Tibial nerve (tissue), 4 donors: Measurements from ENCODE around the gene CNTNAP5. TPM values are rescaled to one million over a fixed set of nuclear protein-coding genes. Genes with fewer than 3 reads are reported as not detected.

Source experiments
- DNase-seq, 2 donors: peaks; one replicate each; pipeline ENCODE4 v3.0.0-alpha.2; 2019; ENCODE audit warnings: low spot score in 2 of 2
- H3K27ac ChIP-seq, 4 donors: fragments of 200-600 bp; sonication (generic) in 3 of 4; one replicate each; pipeline ENCODE4 v1.5.1; 2017 to 2019; ENCODE audit warnings: mild to moderate bottlenecking in 1 of 4
- H3K27me3 ChIP-seq, 2 donors: fragments of 200-600 bp; sonication (generic) in 1 of 2; one replicate each; pipeline versions ENCODE4 v1.5.1 to v1.6.0; 2017 to 2019
- H3K36me3 ChIP-seq, 3 donors: fragments of 200-600 bp; sonication (generic); one replicate each; pipeline ENCODE4 v1.5.1; 2018 to 2019
- H3K4me1 ChIP-seq, 4 donors: fragments of 200-600 bp; sonication (generic) in 3 of 4; one replicate each; pipeline ENCODE4 v1.5.1; 2017 to 2019
- H3K4me3 ChIP-seq, 4 donors: fragments of 200-600 bp; sonication (generic) in 3 of 4; one replicate each; pipeline ENCODE4 v1.5.1; 2017 to 2019; ENCODE audit warnings: mild to moderate bottlenecking in 1 of 4, moderate library complexity in 1 of 4
- H3K9me3 ChIP-seq, 4 donors: fragments of 200-600 bp; sonication (generic) in 3 of 4; one replicate each; pipeline ENCODE4 v1.5.1; 2017 to 2019
- CTCF ChIP-seq, 5 experiments: fragments of 200-600 bp in 3 of 5; fragments of 450-650 bp in 2 of 5; sonication (generic) in 3 of 5; IDR thresholded peaks; one replicate each; pipeline ENCODE4 v1.5.1; 2016 to 2019; ENCODE audit warnings: antibody characterized with exemption in 5 of 5, mild to moderate bottlenecking in 3 of 5, moderate library complexity in 2 of 5
- EP300 ChIP-seq, 2 donors: sonication (generic); formaldehyde crosslinking; IDR thresholded peaks; one replicate each; pipeline ENCODE4 v1.6.1; 2017; ENCODE audit warnings: antibody characterized with exemption in 2 of 2, mild to moderate bottlenecking in 1 of 2
- POLR2A ChIP-seq, 2 donors: fragments of 450-650 bp; IDR thresholded peaks; one replicate each; pipeline ENCODE4 v1.6.1; 2017; ENCODE audit warnings: antibody characterized with exemption in 2 of 2, mild to moderate bottlenecking in 2 of 2, moderate library complexity in 2 of 2
- WGBS, 2 donors: methylation state at CpG; one replicate each; pipeline ENCODE4 v1.1.5; 2018; 5-methylcytosine and 5-hydroxymethylcytosine counted together
- total RNA-seq, 4 donors: library from RNA; depleted of rRNA; stranded (reverse); fragments of >200 nt; gene quantifications; one replicate each; pipeline ENCODE4 v1.1.0, GENCODE V29; 2016

Gene CNTNAP5
- total RNA-seq, 4 donors from 2014 or later = under 0.01 to 0.22 TPM; not detected in 2

- Histone ChIP-seq H3K27ac (no peak overlapping the region), H3K27me3 (no peaks in the 10 kb centered on the region), H3K4me1 (no peaks in the 10 kb centered on the region), H3K4me3 (no peak overlapping the region), H3K9me3 (no peaks in the 10 kb centered on the region), H3K36me3 (no peaks in the 10 kb centered on the region)
- TF ChIP-seq EP300 (IDR thresholded peaks at IDR 0.05) = no peak
- no peak for TF ChIP-seq POLR2A (IDR thresholded peaks at IDR 0.05)
- TF ChIP-seq CTCF (IDR thresholded peaks at IDR 0.05) = no peak
- DNase-seq = no peak
Observed at GRCh38 chr2:124670187-124670586, 645.1 kb downstream of the CNTNAP5 start.

GRCh38 chr2:124678043-124678442 lies 653.0 kb downstream of the CNTNAP5 start:
- H3K9me3 ChIP-seq = peaks cover 0 to 13% (median 3%) of the 10 kb centered on the region in 4 donors
- 66 to 78% methylated on average over 2 of the region's 2 CpGs for WGBS, 2 donors
- no peak for DNase-seq
- H3K4me3 ChIP-seq = no peak overlapping the region
- H3K27ac ChIP-seq = no peak overlapping the region
- H3K4me1 ChIP-seq = no peaks in the 10 kb centered on the region
- H3K36me3 ChIP-seq = no peaks in the 10 kb centered on the region
- no peak for TF ChIP-seq POLR2A (IDR thresholded peaks at IDR 0.05)
- TF ChIP-seq CTCF (IDR thresholded peaks at IDR 0.05) = no peak
- no peak for TF ChIP-seq EP300 (IDR thresholded peaks at IDR 0.05)
- H3K27me3 ChIP-seq = no peaks in the 10 kb centered on the region

- H3K4me3 ChIP-seq = no peak overlapping the region
- H3K4me1 ChIP-seq = no peaks in the 10 kb centered on the region
- 74 to 75% methylated on average over 6 of the region's 6 CpGs for WGBS, 2 donors
- H3K36me3 ChIP-seq = no peaks in the 10 kb centered on the region
- no peak overlapping the region for H3K27ac ChIP-seq
- H3K9me3 ChIP-seq = peaks cover 0 to 2% (median 0%) of the 10 kb centered on the region in 4 donors
- DNase-seq = no peak
- TF ChIP-seq CTCF (IDR thresholded peaks at IDR 0.05) = no peak
- TF ChIP-seq EP300 (IDR thresholded peaks at IDR 0.05) = no peak
- no peak for TF ChIP-seq POLR2A (IDR thresholded peaks at IDR 0.05)
- no peaks in the 10 kb centered on the region for H3K27me3 ChIP-seq
Observed at GRCh38 chr2:124683536-124684428, 658.7 kb downstream of the CNTNAP5 start.

- Histone ChIP-seq H3K9me3 (peaks cover 0 to 29% (median 0%) of the 10 kb centered on the region in 4 donors), H3K4me3 (no peak overlapping the region), H3K36me3 (no peaks in the 10 kb centered on the region), H3K4me1 (peaks cover 0 to 20% (median 0%) of the 10 kb centered on the region in 4 donors), H3K27me3 (no peaks in the 10 kb centered on the region), H3K27ac (no peak overlapping the region)
- TF ChIP-seq EP300 (IDR thresholded peaks at IDR 0.05) = no peak
- no peak for TF ChIP-seq CTCF (IDR thresholded peaks at IDR 0.05)
- no peak for TF ChIP-seq POLR2A (IDR thresholded peaks at IDR 0.05)
- WGBS, 2 donors = 96% methylated on average over 3 of the region's 3 CpGs
- no peak for DNase-seq
Observed at GRCh38 chr2:124689348-124689747, 664.3 kb downstream of the CNTNAP5 start.

- H3K36me3 ChIP-seq = no peaks in the 10 kb centered on the region
- no peak for TF ChIP-seq EP300 (IDR thresholded peaks at IDR 0.05)
- no peak for TF ChIP-seq CTCF (IDR thresholded peaks at IDR 0.05)
- peaks cover 0 to 28% (median 0%) of the 10 kb centered on the region in 4 donors for H3K4me1 ChIP-seq
- peak overlapping the region in 2 of 4 donors; percentile 69 to 70 for H3K27ac ChIP-seq
- no peaks in the 10 kb centered on the region for H3K27me3 ChIP-seq
- no peak overlapping the region for H3K4me3 ChIP-seq
- DNase-seq = no peak
- peaks cover 0 to 29% (median 0%) of the 10 kb centered on the region in 4 donors for H3K9me3 ChIP-seq
Observed at GRCh38 chr2:124692216-124692615, 667.1 kb downstream of the CNTNAP5 start.
